ENCODE measurements around the gene IPCEF1.
"Not testable (repeated sequence)": the region's sequence is repeated elsewhere in the genome, so short reads cannot be mapped to it uniquely, and the experiment has no call there.

Gene IPCEF1

DNA sequence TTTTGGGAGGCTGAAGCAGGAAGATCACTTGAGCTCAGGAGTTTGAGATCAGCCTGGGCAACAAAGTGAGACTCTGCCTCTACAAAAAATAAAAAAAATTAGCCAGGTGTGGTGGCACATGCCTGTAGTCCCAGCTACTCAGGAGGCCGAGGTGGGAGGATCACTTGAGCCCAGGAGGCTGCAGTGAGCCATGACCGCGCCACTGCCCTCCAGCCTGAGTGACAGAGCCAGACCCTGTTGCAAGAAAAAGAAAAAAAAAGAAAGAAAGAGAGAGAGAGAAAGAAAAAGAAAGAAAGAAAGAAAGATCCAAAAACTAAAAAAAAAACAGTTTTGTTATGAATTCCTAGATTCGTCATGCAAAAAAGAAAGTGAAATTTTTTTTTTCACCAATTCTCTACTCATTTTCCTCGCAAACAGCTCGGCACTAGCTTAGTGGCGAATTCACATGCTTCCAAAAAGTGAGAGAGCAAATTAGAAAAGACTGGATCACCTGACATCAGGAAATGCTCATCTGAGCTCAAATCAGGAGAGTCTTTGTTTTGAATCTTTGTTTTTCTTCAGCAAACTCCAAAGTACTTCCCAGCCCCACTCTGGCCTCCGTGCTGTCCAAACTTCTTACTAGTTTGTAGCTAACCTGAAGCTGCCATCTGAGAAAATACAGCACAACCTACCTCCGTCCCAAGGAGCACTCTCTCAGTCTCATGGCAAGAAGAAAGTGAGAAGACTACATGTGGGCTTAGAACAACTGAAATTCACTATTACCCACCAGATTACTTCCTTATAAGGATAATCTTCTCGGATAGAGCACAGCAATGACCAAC lies 27.0 kb downstream of the IPCEF1 start:
- DNase-seq, result no peak

DNA sequence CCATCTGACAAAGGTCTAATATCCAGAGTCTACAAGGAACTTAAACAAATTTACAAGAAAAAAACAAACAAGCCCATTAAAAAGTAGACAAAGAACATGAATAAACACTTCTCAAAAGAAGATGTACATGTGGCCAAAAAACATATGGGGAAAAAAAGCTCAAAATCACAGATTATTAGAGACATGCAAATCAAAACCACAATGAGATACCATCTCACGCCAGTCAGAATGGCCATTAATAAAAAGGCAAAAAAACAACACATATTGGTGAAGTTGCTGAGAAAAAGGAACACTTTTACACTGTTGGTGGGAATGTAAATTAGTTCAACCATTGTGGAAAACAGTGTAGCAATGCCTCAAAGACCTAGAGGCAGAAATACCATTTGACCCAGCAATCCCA lies 29.3 kb downstream of the IPCEF1 start:
- DNase-seq, result not testable (repeated sequence)

GRCh38 chr6:154325142-154325541 lies 31.5 kb downstream of the IPCEF1 start:
- no peak for DNase-seq

DNA sequence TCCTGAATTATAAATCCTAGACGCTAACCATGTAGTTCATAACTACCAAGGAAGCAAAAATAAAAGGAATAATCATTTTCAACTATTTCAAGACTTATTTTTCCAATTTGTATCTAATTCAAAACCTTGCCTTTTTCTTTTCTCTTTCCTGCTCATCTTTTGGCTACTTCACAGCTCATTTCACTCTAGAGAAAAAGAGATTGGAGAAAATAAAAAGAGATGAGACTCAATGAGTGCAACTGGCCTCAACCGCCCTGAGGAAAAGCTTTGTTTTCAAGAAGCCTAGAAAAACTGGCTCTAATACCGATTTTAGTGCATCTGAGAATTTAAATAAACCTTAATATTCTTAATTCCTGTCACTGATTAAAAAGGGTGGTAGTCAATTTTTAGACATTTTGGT lies 36.4 kb downstream of the IPCEF1 start:
- no peak for DNase-seq

GRCh38 chr6:154319231-154319858 lies 37.3 kb downstream of the IPCEF1 start:
- no peak for DNase-seq

- no peak for DNase-seq
Observed at GRCh38 chr6:154318721-154319120, 37.9 kb downstream of the IPCEF1 start.

DNA sequence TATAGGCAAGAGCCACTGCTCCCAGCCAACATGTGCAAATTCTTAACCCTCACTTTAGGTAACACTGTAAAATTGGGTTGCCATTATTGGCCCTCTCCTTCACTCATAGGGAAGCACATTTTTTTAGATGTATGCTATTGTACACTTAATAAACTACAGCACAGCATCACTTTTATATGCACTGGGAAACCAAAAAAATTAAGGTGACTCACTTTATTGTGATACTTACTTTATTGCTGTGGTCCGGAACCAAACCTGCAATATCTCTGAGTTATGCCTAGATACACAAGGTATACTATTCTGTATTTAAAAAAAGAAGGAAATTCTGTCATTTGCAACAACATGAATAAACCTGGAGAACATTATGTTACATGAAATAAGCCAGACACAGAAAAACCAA lies 40.5 kb downstream of the IPCEF1 start:
- no peak for DNase-seq

GRCh38 chr6:154314084-154314483 lies 42.5 kb downstream of the IPCEF1 start:
- no peak for DNase-seq

DNA sequence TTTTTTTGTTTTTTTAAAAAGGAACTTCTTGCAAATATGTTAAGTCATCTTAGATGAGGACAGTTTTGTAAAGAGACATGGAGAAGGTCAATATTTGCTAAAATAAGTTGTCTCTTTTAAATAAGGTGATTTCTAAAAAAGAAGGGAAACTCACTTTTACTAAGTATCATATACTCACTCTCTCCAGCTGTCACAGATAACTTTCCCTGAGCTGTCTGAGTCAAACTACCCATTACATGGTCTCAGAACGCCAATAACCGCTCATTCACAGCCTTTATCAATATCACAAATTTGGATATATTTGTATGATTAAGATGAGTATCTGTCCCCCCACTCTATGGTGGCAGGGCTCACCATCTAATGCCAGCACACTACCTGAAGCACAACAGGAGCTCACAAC lies 47.6 kb downstream of the IPCEF1 start:
- DNase-seq, result no peak

DNA sequence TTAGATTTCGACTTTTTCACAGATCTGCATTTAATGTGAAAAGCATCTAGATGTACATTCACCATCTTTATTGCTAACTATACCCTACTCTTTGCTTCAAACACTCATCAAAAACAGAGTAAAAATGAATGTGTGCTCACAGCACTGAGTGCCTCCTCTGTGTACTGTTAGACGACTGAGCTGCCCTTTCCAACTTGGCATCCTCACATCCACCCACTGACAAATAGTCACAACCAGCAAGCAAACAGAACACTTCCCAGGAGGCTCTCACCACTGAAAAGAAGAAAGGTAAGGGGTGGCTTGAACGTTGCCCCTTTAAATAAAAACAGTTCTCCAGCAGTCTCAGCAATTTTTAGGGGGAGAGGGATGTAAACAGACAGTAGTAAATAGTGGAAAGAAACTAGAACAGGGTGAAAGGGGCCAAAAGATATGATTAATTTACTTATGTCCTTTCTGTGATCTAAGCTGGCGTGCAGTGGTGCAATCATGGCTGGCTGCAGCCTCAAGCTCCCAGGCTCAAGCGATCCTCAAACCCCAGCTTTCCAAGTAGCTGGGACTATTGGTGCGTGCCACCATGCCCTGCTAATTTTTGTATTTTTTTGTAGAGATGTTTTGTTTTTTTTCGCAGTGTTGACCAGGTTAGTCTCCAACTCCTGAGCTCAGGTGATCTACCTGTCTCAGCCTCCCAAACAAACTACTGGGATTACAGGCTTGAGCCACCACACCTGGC lies 48.7 kb downstream of the IPCEF1 start:
- no peak for DNase-seq

GRCh38 chr6:154307147-154307546 lies 49.5 kb downstream of the IPCEF1 start:
- not testable (repeated sequence) for DNase-seq

GRCh38 chr6:154306696-154307095 lies 49.9 kb downstream of the IPCEF1 start:
- DNase-seq, result no peak

DNA sequence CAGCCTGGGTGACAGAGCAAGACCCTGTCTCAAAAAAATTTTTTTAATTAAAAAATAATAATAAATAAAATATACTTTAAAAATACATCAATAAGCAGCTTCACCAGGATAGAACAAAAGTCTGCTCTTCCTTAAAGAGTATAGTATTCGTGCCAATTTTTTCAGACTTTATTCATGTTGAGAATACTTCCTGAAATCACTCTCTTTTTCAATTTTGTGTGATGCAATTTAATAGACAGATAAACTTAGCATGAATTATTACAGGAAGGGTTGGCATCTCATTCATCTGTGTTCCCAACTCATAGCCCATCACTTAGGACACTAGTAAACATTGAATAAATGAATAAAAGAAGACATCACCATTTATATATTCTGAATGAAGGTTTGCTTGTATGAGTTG lies 52.4 kb downstream of the IPCEF1 start:
- no peak for DNase-seq

- not testable (repeated sequence) for DNase-seq
Observed at GRCh38 chr6:154303642-154304041, 53.0 kb downstream of the IPCEF1 start.

DNA sequence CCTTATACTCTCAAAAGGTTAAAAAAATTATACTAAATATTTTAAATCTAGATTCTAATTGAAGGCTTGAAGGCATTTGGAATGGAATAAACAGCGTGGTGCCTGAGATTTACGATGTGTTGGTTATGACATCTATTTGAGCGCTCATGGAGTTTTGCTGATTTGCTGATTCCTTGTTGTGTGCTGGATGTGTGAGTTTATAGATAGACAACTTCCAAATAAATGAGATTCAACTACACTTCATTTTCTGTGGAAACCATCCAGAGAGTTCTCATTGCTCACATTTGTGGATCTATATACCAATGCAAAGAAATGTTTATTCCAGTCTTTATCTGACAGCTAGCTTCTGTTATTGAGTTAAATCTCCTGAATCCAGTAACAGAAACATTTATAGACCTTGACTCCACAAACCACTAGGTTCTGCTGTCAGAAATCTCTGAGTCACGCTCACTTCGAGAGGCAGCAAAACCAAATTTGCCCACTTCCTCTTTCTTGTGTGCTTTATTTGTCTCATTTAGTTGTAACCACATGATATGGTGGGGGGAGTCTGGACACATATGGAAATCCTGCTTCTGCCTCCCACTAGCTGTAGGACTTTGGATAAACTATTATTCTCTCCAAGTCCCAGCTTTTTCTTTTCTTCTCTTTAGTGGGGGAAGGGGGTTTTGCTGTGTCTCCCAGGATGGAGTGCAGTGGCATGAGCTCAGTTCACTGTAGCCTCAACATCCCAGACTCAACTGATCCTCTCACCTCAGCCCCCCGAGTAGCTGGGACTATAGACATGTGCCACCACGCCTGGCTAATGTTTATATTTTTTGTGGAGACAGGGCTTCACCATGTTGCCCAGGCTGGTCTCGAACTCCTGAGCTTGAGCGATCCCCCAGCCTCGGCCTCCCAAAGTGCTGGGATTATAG lies 54.5 kb downstream of the IPCEF1 start:
- DNase-seq, result no peak

DNA sequence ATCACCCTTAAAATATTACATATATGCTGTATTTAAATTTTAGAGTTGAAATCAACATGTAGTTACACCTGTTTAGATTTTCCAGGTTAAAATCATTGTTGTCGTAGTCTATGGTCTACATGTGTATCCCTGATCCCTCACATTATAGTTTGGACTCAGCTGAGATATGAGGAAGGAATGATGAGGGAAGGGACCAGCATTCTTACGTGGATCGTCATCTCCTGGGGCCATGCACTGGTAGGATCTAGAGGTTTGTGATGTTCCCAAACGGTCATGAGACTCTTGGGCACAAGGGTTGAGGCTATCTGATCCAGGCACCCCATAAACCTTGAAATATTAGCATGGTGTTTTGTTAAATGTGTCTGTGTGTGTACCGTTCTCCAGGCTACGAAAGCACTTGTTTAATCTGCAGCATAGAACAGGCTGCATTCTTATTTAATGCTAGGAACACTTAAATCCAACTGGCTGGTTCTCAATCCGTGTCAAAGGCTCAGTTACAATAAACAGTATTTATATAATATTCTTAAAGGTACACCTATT lies 55.4 kb downstream of the IPCEF1 start:
- no peak for DNase-seq

GRCh38 chr6:154298297-154298696 lies 58.3 kb downstream of the IPCEF1 start:
- no peak for DNase-seq

DNA sequence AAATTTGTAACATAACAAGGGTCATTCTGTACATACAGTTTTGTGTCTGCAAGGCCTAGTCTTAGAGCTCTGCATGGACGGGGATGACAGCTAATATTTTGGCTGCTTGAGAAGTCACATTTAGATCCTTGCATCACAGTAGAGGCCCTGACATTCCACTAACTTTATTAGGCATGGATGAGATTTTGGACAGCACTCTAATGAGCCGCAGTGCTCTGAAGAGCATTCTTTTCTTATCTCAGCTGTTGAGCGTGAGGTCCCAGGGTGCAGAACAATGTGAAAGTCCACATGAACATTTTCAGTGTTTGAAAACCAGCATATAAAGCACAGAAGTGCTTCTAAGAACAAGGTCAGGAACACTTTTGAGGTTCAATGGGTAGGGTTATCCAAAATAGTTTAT lies 58.9 kb downstream of the IPCEF1 start:
- no peak for DNase-seq

GRCh38 chr6:154297210-154297609 lies 59.4 kb downstream of the IPCEF1 start:
- no peak for DNase-seq

DNA sequence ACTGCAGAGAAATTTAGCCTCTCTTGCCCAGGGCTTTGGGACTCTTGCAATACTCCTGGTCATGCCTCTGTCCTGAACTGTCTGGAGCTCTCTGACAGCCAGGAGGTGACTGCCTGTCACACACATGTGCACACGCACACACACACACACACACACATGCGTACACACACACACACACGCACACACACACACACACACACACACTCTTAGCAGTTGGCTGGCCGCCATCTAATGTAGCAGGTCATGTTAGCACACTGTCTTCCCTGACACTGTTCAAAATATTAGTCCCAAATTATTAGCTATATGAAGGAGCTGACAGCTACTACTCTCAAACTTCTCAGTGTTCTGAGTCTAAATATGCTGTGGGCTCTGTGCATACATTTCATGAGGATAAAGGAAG lies 60.9 kb downstream of the IPCEF1 start:
- DNase-seq, result no peak

DNA sequence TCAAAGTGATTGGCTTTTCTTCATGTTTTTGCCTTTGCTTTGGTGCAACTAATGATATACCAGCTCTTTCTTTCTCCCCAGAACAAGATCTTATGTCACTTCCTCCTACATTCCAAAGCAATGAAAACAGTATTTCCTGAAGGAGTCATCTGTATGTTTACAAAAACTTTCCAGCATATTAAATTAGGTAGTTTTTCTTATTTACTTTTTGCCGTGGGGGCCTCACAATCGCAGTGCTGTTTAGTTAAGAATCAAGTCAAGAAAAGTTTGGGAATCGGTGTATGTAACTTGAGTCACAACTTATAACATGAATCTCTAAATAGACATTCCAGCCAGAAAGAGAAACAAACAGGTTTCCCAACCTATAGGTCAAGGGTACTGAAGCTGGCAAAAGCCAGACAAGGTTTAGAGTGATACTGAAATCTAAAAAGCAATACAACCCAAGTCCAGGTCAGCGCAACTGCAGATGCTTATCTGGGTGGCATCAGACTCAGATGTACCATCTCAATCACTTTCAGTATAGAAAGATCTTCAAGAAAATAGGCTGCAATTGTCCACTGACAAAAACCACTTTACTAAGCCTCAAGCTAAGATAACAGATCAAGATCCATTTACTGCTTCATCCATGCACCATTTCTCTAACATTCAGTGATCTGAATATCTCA lies 63.6 kb downstream of the IPCEF1 start:
- DNase-seq, result no peak

GRCh38 chr6:154292066-154292465 lies 64.5 kb downstream of the IPCEF1 start:
- DNase-seq, result no peak
